ENCODE results near the gene IL1B.

- TF ChIP-seq CTCF (conservative IDR thresholded peaks at IDR 0.05) (no peak), EZH2 (IDR thresholded peaks at IDR 0.05; ENCODE audit: low read depth) (no peak)
Observed at GRCh38 chr2:112818094-112818902, 18.3 kb downstream of the IL1B start.
